PC-9 (cell line): ENCODE measurements around the gene GUCY2D. TPM values are rescaled to one million over a fixed set of nuclear protein-coding genes. Genes with fewer than 3 reads are reported as not detected.
A peak's percentile ranks its signal among the peaks of the same experiment; 100 is the strongest.
"Not testable (repeated sequence)": the region's sequence is repeated elsewhere in the genome, so short reads cannot be mapped to it uniquely, and the experiment has no call there.

Experiments
- Bru-seq: library from RNA; stranded (reverse); fragments of 400-500 nt; gene quantifications from one replicate; lab custom pipeline; 2021; lab: Mats Ljungman, UMichigan
- BruChase-seq, 2 experiments: library from RNA; stranded (reverse); fragments of 400-500 nt; gene quantifications; one replicate each; lab custom pipeline; 2021; lab: Mats Ljungman, UMichigan
- BruUV-seq: library from RNA; stranded (reverse); fragments of 400-500 nt; replicated peaks from 2 replicates; lab custom pipeline; 2021; lab: Mats Ljungman, UMichigan
- CTCF ChIA-PET: fragments of 300-600 bp; sonication (Branson Sonifier 250); formaldehyde crosslinking; loops from one replicate; lab custom pipeline; 2022; ENCODE audit warnings: antibody characterized with exemption; lab: Charles Lee
- POLR2A ChIA-PET: fragments of 300-600 bp; sonication (Branson Sonifier 250); formaldehyde crosslinking; loops from one replicate; lab custom pipeline; 2022; ENCODE audit warnings: antibody characterized with exemption; ENCODE audit not compliant: unreplicated experiment; lab: Charles Lee
- DNase-seq, 2 experiments: peaks; one replicate each; pipeline versions ENCODE4 v3.0.0 to v3.0.0-alpha.2; 2015 to 2022; ENCODE audit warnings: mixed read lengths in 1 of 2
- H2AFZ ChIP-seq: fragments of 200-600 bp; sonication (generic); 2 replicates; pipeline ENCODE4 v1.8.1; 2017; ENCODE audit warnings: antibody characterized with exemption
- H3F3A ChIP-seq: fragments of 200-600 bp; sonication (generic); 2 replicates; pipeline ENCODE4 v1.8.1; 2017; ENCODE audit warnings: antibody characterized with exemption, mild to moderate bottlenecking, low read depth; ENCODE audit not compliant: insufficient read depth
- H3K27ac ChIP-seq: fragments of 200-600 bp; sonication (generic); 2 replicates; pipeline ENCODE4 v1.6.1; 2016; ENCODE audit warnings: mixed run types
- H3K27me3 ChIP-seq: fragments of 200-600 bp; sonication (generic); 2 replicates; pipeline ENCODE4 v1.6.1; 2016; ENCODE audit warnings: low read depth, mixed run types; ENCODE audit not compliant: insufficient read depth
- H3K36me3 ChIP-seq: fragments of 200-600 bp; sonication (generic); 2 replicates; pipeline ENCODE4 v1.6.1; 2016; ENCODE audit warnings: low read depth, mixed run types
- H3K4me1 ChIP-seq: fragments of 200-600 bp; sonication (generic); replicated peaks from 2 replicates; pipeline ENCODE4 v1.6.1; 2016; ENCODE audit warnings: mixed run types; ENCODE audit not compliant: insufficient read depth
- H3K4me2 ChIP-seq: fragments of 200-600 bp; sonication (generic); 2 replicates; pipeline ENCODE4 v1.6.1; 2017; ENCODE audit warnings: mixed run types
- H3K4me3 ChIP-seq: fragments of 200-600 bp; sonication (generic); 2 replicates; pipeline ENCODE4 v1.6.1; 2016; ENCODE audit warnings: mixed run types
- H3K79me2 ChIP-seq: fragments of 200-600 bp; sonication (generic); 2 replicates; pipeline ENCODE4 v1.6.1; 2017; ENCODE audit warnings: low read depth, mixed run types
- H3K9me2 ChIP-seq: fragments of 200-600 bp; sonication (generic); 2 replicates; pipeline ENCODE4 v1.8.1; 2017; ENCODE audit warnings: mild to moderate bottlenecking; ENCODE audit not compliant: insufficient read depth
- H3K9me3 ChIP-seq: fragments of 200-600 bp; sonication (generic); 2 replicates; pipeline ENCODE4 v1.8.1; 2016; ENCODE audit warnings: low read depth; ENCODE audit not compliant: insufficient read depth
- H4K20me1 ChIP-seq: fragments of 200-600 bp; sonication (generic); 2 replicates; pipeline ENCODE4 v1.8.1; 2017; ENCODE audit not compliant: insufficient read depth
- EZH2 ChIP-seq: fragments of 200-600 bp; sonication (generic); IDR thresholded peaks from 2 replicates; pipeline ENCODE4 v1.8.0; 2017; ENCODE audit warnings: antibody characterized with exemption, low read depth
- intact Hi-C: fragments of 100-400 bp; cut with micrococcal nuclease; formaldehyde crosslinking; loops from one replicate; pipeline ENCODE4 v1.10.0; 2022; ENCODE audit not compliant: unreplicated experiment
- long read RNA-seq: library from polyadenylated mRNA; stranded (forward); transcript quantifications from one replicate; pipeline ENCODE4 v2.0.0, GENCODE V29; 2022
- total RNA-seq: library from RNA; stranded (reverse); gene quantifications from 2 replicates; pipeline ENCODE4 v1.2.3, GENCODE V29; 2021
- TF ChIP-seq, protein P1 (sequence below): fragments of 200-600 bp; sonication (generic); conservative IDR thresholded peaks from 2 replicates; pipeline ENCODE4 v1.6.1; 2017; ENCODE audit warnings: mixed run types, antibody characterized with exemption, mild to moderate bottlenecking, moderate library complexity

Gene GUCY2D
- 0.79 TPM in 1 of 2 replicates, not detected in the other for total RNA-seq
- percentile 9 among the genes with signal in this experiment for Bru-seq, nascent RNA
- percentile 19 among the genes with signal in this experiment for BruChase-seq, experiment 1, labeled RNA remaining after a 2-hour chase
- BruChase-seq, experiment 2, labeled RNA remaining after a 6-hour chase = percentile 14 among the genes with signal in this experiment
- long read RNA-seq = 0 reads

DNA sequence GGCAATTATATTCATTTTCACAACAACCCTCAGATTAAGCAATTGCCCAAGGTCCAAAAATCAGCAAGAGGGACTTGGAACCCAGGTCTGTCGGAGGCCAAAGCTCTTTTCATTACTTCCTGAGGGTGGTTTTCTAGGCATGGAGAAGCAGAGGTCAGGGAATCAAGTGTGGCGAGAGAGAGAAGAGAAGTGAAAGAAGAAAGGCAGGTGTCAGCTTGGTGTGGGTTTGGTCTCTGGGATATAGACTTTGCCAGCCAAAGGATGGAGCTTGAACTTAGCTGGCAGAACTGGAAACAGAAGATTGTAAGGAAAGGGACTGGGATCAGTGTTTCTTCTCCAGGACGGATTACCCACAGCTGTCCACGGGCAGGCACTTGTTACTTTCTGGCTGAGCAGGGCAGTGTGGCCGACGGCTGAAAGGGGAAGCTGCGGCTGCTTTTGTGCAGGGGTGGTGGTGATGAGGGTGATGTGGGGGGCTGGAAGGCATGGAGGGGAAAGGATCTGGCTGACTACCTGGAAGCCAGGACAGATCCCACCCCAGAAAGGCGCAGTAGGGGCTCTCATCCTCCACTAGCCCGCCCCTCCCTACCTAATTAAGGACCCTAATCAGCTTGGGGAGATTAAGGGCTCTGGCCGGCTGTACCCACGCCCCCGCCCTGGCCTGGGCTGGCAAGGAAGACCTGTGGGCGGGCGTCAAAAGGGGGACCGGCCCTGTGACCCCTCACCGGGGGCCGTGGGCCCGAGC, at the start of gene GUCY2D:
Gene GUCY2D, plus strand, starts transcription at position 640 of the 745 bp plus-strand sequence. CDS start 433 bp downstream, outside the sequence.
- H4K20me1 ChIP-seq = no peaks in the 10 kb centered on the region
- H3K9me3 ChIP-seq = no peaks in the 10 kb centered on the region
- peaks cover 3% of the 10 kb centered on the region; the same call in 1 of the 2 replicates for H3K4me1 ChIP-seq
- no peak within 1 kb of the TSS for H2AFZ ChIP-seq
- no peak within 1 kb of the TSS for H3K4me2 ChIP-seq
- H3K27me3 ChIP-seq = 0 out of 2 replicates have a peak, but pooled peaks cover 3% of the 10 kb centered on the region
- intact Hi-C loops = no loop called here
- ChIA-PET POLR2A (interaction anchor here (0.6 to 0.7 kb wide), 2 partner anchors 192 to 235 kb away, joined by 4 to 20 read pairs; no protein-coding TSS in a partner anchor), CTCF (interaction anchor here (0.6 kb wide), 1 partner anchor 179 kb away, joined by 7 read pairs; no protein-coding TSS in a partner anchor)
- TF ChIP-seq, protein P1, sequence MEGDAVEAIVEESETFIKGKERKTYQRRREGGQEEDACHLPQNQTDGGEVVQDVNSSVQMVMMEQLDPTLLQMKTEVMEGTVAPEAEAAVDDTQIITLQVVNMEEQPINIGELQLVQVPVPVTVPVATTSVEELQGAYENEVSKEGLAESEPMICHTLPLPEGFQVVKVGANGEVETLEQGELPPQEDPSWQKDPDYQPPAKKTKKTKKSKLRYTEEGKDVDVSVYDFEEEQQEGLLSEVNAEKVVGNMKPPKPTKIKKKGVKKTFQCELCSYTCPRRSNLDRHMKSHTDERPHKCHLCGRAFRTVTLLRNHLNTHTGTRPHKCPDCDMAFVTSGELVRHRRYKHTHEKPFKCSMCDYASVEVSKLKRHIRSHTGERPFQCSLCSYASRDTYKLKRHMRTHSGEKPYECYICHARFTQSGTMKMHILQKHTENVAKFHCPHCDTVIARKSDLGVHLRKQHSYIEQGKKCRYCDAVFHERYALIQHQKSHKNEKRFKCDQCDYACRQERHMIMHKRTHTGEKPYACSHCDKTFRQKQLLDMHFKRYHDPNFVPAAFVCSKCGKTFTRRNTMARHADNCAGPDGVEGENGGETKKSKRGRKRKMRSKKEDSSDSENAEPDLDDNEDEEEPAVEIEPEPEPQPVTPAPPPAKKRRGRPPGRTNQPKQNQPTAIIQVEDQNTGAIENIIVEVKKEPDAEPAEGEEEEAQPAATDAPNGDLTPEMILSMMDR = no peak
- TF ChIP-seq EZH2 = no peak
- H3K27ac ChIP-seq = no peak within 1 kb of the TSS
- H3K36me3 ChIP-seq = no peaks in the 10 kb centered on the region
- no peaks in the 10 kb centered on the region for H3K9me2 ChIP-seq
- no TSS peak for BruUV-seq
- no peak for DNase-seq
- H3F3A ChIP-seq = no peaks in the 10 kb centered on the region; the same call in 1 of the 2 replicates
- no peaks in the 10 kb centered on the region for H3K79me2 ChIP-seq
- H3K4me3 ChIP-seq = no peak within 1 kb of the TSS

GRCh38 chr17:7953266-7953665, 49.1 kb upstream of the GUCY2D start:
- H3F3A ChIP-seq, H3K4me3 ChIP-seq, H3K36me3 ChIP-seq, CTCF ChIA-PET, H3K9me3 ChIP-seq, H3K9me2 ChIP-seq, POLR2A ChIA-PET, H3K27ac ChIP-seq, H3K79me2 ChIP-seq, H3K27me3 ChIP-seq, intact Hi-C loops, DNase-seq, H2AFZ ChIP-seq, H3K4me2 ChIP-seq, H3K4me1 ChIP-seq, BruUV-seq, H4K20me1 ChIP-seq: not testable (repeated sequence)

- intact Hi-C loops = no loop called here
- DNase-seq = no peak
- POLR2A ChIA-PET = interaction anchor here (0.6 kb wide), 1 partner anchor 72 kb away, joined by 4 read pairs; no protein-coding TSS in a partner anchor
- BruUV-seq = no TSS peak
- H3K27ac ChIP-seq = no peak overlapping the region
- no peaks in the 10 kb centered on the region for H3K27me3 ChIP-seq
- no peaks in the 10 kb centered on the region for H3K36me3 ChIP-seq
- no peaks in the 10 kb centered on the region for H3K9me3 ChIP-seq
- H3K9me2 ChIP-seq = no peaks in the 10 kb centered on the region
- TF ChIP-seq, protein P1 = no peak
- TF ChIP-seq EZH2 = no peak
- no peak overlapping the region for H3K4me2 ChIP-seq
- CTCF ChIA-PET = no interaction called here
- peaks cover 5% of the 10 kb centered on the region; the same call in 1 of the 2 replicates for H3K4me1 ChIP-seq
- H3K79me2 ChIP-seq = no peaks in the 10 kb centered on the region
- no peaks in the 10 kb centered on the region for H3F3A ChIP-seq
- no peak overlapping the region for H2AFZ ChIP-seq
- H3K4me3 ChIP-seq = no peak overlapping the region
- no peaks in the 10 kb centered on the region for H4K20me1 ChIP-seq
Measured at GRCh38 chr17:7955414-7956227, 46.8 kb upstream of the GUCY2D start.
